ENCODE results near the gene CABP2. TPM values are rescaled to one million over a fixed set of nuclear protein-coding genes. Genes with fewer than 3 reads are reported as not detected.
"Not testable (repeated sequence)": the region's sequence is repeated elsewhere in the genome, so short reads cannot be mapped to it uniquely, and the experiment has no call there.

The CABP2 gene
- total RNA-seq, 1 donor from 2014 or later = not detected

GRCh38 chr11:67495234-67496005, 27.8 kb downstream of the CABP2 start:
- DNase-seq (ENCODE audit: low spot score) = no peak

GRCh38 chr11:67494371-67495233, 28.6 kb downstream of the CABP2 start:
- DNase-seq (ENCODE audit: low spot score) = no peak

- no peak for DNase-seq (ENCODE audit: low spot score)
These were observed 29.5 kb downstream of the CABP2 start for GRCh38 chr11:67493548-67494370.

- DNase-seq (ENCODE audit: low spot score) = no peak
These were observed 30.3 kb downstream of the CABP2 start for GRCh38 chr11:67492801-67493547.

- DNase-seq (ENCODE audit: low spot score) = no peak
These were observed 31.0 kb downstream of the CABP2 start for GRCh38 chr11:67492069-67492727.

GRCh38 chr11:67491276-67492068, 31.8 kb downstream of the CABP2 start:
- no peak for DNase-seq (ENCODE audit: low spot score)

- no peak for DNase-seq (ENCODE audit: low spot score)
These were observed 32.5 kb downstream of the CABP2 start for GRCh38 chr11:67490727-67491065.

- DNase-seq (ENCODE audit: low spot score) = no peak
These were observed 33.1 kb downstream of the CABP2 start for GRCh38 chr11:67489885-67490726.

- DNase-seq (ENCODE audit: low spot score) = no peak
These were observed 33.9 kb downstream of the CABP2 start for GRCh38 chr11:67489203-67489884.

- DNase-seq (ENCODE audit: low spot score) = no peak
These were observed 36.6 kb downstream of the CABP2 start for GRCh38 chr11:67486481-67487195.

- DNase-seq (ENCODE audit: low spot score) = not testable (repeated sequence)
These were observed 37.3 kb downstream of the CABP2 start for GRCh38 chr11:67485873-67486361.

- DNase-seq (ENCODE audit: low spot score) = no peak
These were observed 38.4 kb downstream of the CABP2 start for GRCh38 chr11:67484847-67485311.

GRCh38 chr11:67483831-67484665, 39.2 kb downstream of the CABP2 start:
- no peak for DNase-seq (ENCODE audit: low spot score)

GRCh38 chr11:67482827-67483798, 40.1 kb downstream of the CABP2 start, which contains the start of gene AIP:
Gene AIP, plus strand, starts transcription at chr11:67483026. Its CDS starts 133 bp downstream, at chr11:67483159.
- DNase-seq (ENCODE audit: low spot score) = peak; percentile 98

All from mesenteric fat pad (tissue), 1 donor.